Measurements from ENCODE around the gene MAPKBP1.

Gene MAPKBP1

GRCh38 chr15:41851755-41852370 lies 77.6 kb downstream of the MAPKBP1 start:
- H3K4me3 ChIP-seq (ENCODE audit: low read depth, low read length) = no peak overlapping the region
- peak overlapping the region; percentile 29; the same call in 1 of the 2 replicates for H3K27ac ChIP-seq (ENCODE audit: low read depth, low read length)
- peaks cover 24% of the 10 kb centered on the region for H3K36me3 ChIP-seq (ENCODE audit: control insufficient read depth, insufficient read depth, low read length)
- no peak overlapping the region for H3K9ac ChIP-seq (ENCODE audit: low read length)
- peaks cover 28% of the 10 kb centered on the region; the same call in 1 of the 2 replicates for H3K4me1 ChIP-seq (ENCODE audit: control insufficient read depth, insufficient read depth, low read length)
- H3K27me3 ChIP-seq (ENCODE audit: control insufficient read depth, insufficient read depth, low read length) = no peaks in the 10 kb centered on the region
- H3K9me3 ChIP-seq (ENCODE audit: control insufficient read depth, insufficient read depth, low read depth, low read length) = no peaks in the 10 kb centered on the region

GRCh38 chr15:41852736-41853590 lies 78.7 kb downstream of the MAPKBP1 start:
- Histone ChIP-seq H3K27ac (ENCODE audit: low read depth, low read length) (no peak overlapping the region), H3K4me1 (ENCODE audit: control insufficient read depth, insufficient read depth, low read length) (peaks cover 28% of the 10 kb centered on the region; the same call in 1 of the 2 replicates), H3K9me3 (ENCODE audit: control insufficient read depth, insufficient read depth, low read depth, low read length) (no peaks in the 10 kb centered on the region), H3K4me3 (ENCODE audit: low read depth, low read length) (no peak overlapping the region), H3K9ac (ENCODE audit: low read length) (no peak overlapping the region), H3K36me3 (ENCODE audit: control insufficient read depth, insufficient read depth, low read length) (peaks cover 13% of the 10 kb centered on the region), H3K27me3 (ENCODE audit: control insufficient read depth, insufficient read depth, low read length) (no peaks in the 10 kb centered on the region)

GRCh38 chr15:41853831-41854230 lies 79.5 kb downstream of the MAPKBP1 start:
- Histone ChIP-seq H3K4me1 (ENCODE audit: control insufficient read depth, insufficient read depth, low read length) (peaks cover 28% of the 10 kb centered on the region; the same call in 1 of the 2 replicates), H3K36me3 (ENCODE audit: control insufficient read depth, insufficient read depth, low read length) (peaks cover 5% of the 10 kb centered on the region; the same call in 1 of the 2 replicates), H3K9ac (ENCODE audit: low read length) (peak overlapping the region; percentile 6), H3K27ac (ENCODE audit: low read depth, low read length) (no peak overlapping the region), H3K4me3 (ENCODE audit: low read depth, low read length) (no peak overlapping the region), H3K27me3 (ENCODE audit: control insufficient read depth, insufficient read depth, low read length) (no peaks in the 10 kb centered on the region), H3K9me3 (ENCODE audit: control insufficient read depth, insufficient read depth, low read depth, low read length) (no peaks in the 10 kb centered on the region)

- H3K4me3 ChIP-seq (ENCODE audit: low read depth, low read length) = no peak overlapping the region
- no peaks in the 10 kb centered on the region for H3K27me3 ChIP-seq (ENCODE audit: control insufficient read depth, insufficient read depth, low read length)
- H3K9ac ChIP-seq (ENCODE audit: low read length) = no peak overlapping the region
- no peaks in the 10 kb centered on the region for H3K9me3 ChIP-seq (ENCODE audit: control insufficient read depth, insufficient read depth, low read depth, low read length)
- no peaks in the 10 kb centered on the region for H3K36me3 ChIP-seq (ENCODE audit: control insufficient read depth, insufficient read depth, low read length)
- H3K27ac ChIP-seq (ENCODE audit: low read depth, low read length) = no peak overlapping the region
- peaks cover 28% of the 10 kb centered on the region; the same call in 1 of the 2 replicates for H3K4me1 ChIP-seq (ENCODE audit: control insufficient read depth, insufficient read depth, low read length)
These were observed 80.2 kb downstream of the MAPKBP1 start for GRCh38 chr15:41854443-41854842.

GRCh38 chr15:41855261-41855961 lies 81.1 kb downstream of the MAPKBP1 start:
- peak overlapping the region; percentile 13 for H3K9ac ChIP-seq (ENCODE audit: low read length)
- H3K27me3 ChIP-seq (ENCODE audit: control insufficient read depth, insufficient read depth, low read length) = no peaks in the 10 kb centered on the region
- H3K9me3 ChIP-seq (ENCODE audit: control insufficient read depth, insufficient read depth, low read depth, low read length) = no peaks in the 10 kb centered on the region
- no peak overlapping the region for H3K4me3 ChIP-seq (ENCODE audit: low read depth, low read length)
- H3K4me1 ChIP-seq (ENCODE audit: control insufficient read depth, insufficient read depth, low read length) = peaks cover 28% of the 10 kb centered on the region; the same call in 1 of the 2 replicates
- H3K36me3 ChIP-seq (ENCODE audit: control insufficient read depth, insufficient read depth, low read length) = no peaks in the 10 kb centered on the region
- peak overlapping the region; percentile 49; the same call in 1 of the 2 replicates for H3K27ac ChIP-seq (ENCODE audit: low read depth, low read length)

- Histone ChIP-seq H3K4me3 (ENCODE audit: low read depth, low read length) (no peak overlapping the region), H3K27me3 (ENCODE audit: control insufficient read depth, insufficient read depth, low read length) (no peaks in the 10 kb centered on the region), H3K4me1 (ENCODE audit: control insufficient read depth, insufficient read depth, low read length) (peaks cover 28% of the 10 kb centered on the region; the same call in 1 of the 2 replicates), H3K9ac (ENCODE audit: low read length) (no peak overlapping the region), H3K27ac (ENCODE audit: low read depth, low read length) (no peak overlapping the region), H3K36me3 (ENCODE audit: control insufficient read depth, insufficient read depth, low read length) (no peaks in the 10 kb centered on the region), H3K9me3 (ENCODE audit: control insufficient read depth, insufficient read depth, low read depth, low read length) (no peaks in the 10 kb centered on the region)
These were observed 82.0 kb downstream of the MAPKBP1 start for GRCh38 chr15:41856262-41856661.

- H3K4me1 ChIP-seq (ENCODE audit: control insufficient read depth, insufficient read depth, low read length) = peaks cover 29% of the 10 kb centered on the region; the same call in 1 of the 2 replicates
- no peak overlapping the region for H3K27ac ChIP-seq (ENCODE audit: low read depth, low read length)
- no peak overlapping the region for H3K9ac ChIP-seq (ENCODE audit: low read length)
- H3K27me3 ChIP-seq (ENCODE audit: control insufficient read depth, insufficient read depth, low read length) = no peaks in the 10 kb centered on the region
- no peaks in the 10 kb centered on the region for H3K36me3 ChIP-seq (ENCODE audit: control insufficient read depth, insufficient read depth, low read length)
- H3K4me3 ChIP-seq (ENCODE audit: low read depth, low read length) = no peak overlapping the region
- H3K9me3 ChIP-seq (ENCODE audit: control insufficient read depth, insufficient read depth, low read depth, low read length) = no peaks in the 10 kb centered on the region
These were observed 82.4 kb downstream of the MAPKBP1 start for GRCh38 chr15:41856716-41857115.

- Histone ChIP-seq H3K36me3 (ENCODE audit: control insufficient read depth, insufficient read depth, low read length) (no peaks in the 10 kb centered on the region), H3K27me3 (ENCODE audit: control insufficient read depth, insufficient read depth, low read length) (no peaks in the 10 kb centered on the region), H3K4me1 (ENCODE audit: control insufficient read depth, insufficient read depth, low read length) (peaks cover 31% of the 10 kb centered on the region; the same call in 1 of the 2 replicates), H3K9me3 (ENCODE audit: control insufficient read depth, insufficient read depth, low read depth, low read length) (no peaks in the 10 kb centered on the region), H3K27ac (ENCODE audit: low read depth, low read length) (no peak overlapping the region), H3K4me3 (ENCODE audit: low read depth, low read length) (no peak overlapping the region), H3K9ac (ENCODE audit: low read length) (no peak overlapping the region)
These were observed 83.0 kb downstream of the MAPKBP1 start for GRCh38 chr15:41857316-41857715.

- H3K27me3 ChIP-seq (ENCODE audit: control insufficient read depth, insufficient read depth, low read length) = no peaks in the 10 kb centered on the region
- H3K36me3 ChIP-seq (ENCODE audit: control insufficient read depth, insufficient read depth, low read length) = no peaks in the 10 kb centered on the region
- peaks cover 28% of the 10 kb centered on the region for H3K4me1 ChIP-seq (ENCODE audit: control insufficient read depth, insufficient read depth, low read length)
- H3K27ac ChIP-seq (ENCODE audit: low read depth, low read length) = no peak overlapping the region
- no peaks in the 10 kb centered on the region for H3K9me3 ChIP-seq (ENCODE audit: control insufficient read depth, insufficient read depth, low read depth, low read length)
- H3K4me3 ChIP-seq (ENCODE audit: low read depth, low read length) = no peak overlapping the region
- no peak overlapping the region for H3K9ac ChIP-seq (ENCODE audit: low read length)
These were observed 84.5 kb downstream of the MAPKBP1 start for GRCh38 chr15:41858756-41859155.

- Histone ChIP-seq H3K27me3 (ENCODE audit: control insufficient read depth, insufficient read depth, low read length) (no peaks in the 10 kb centered on the region), H3K27ac (ENCODE audit: low read depth, low read length) (no peak overlapping the region), H3K9me3 (ENCODE audit: control insufficient read depth, insufficient read depth, low read depth, low read length) (no peaks in the 10 kb centered on the region), H3K4me1 (ENCODE audit: control insufficient read depth, insufficient read depth, low read length) (peaks cover 22% of the 10 kb centered on the region), H3K36me3 (ENCODE audit: control insufficient read depth, insufficient read depth, low read length) (no peaks in the 10 kb centered on the region), H3K9ac (ENCODE audit: low read length) (no peak overlapping the region), H3K4me3 (ENCODE audit: low read depth, low read length) (no peak overlapping the region)
These were observed 86.0 kb downstream of the MAPKBP1 start for GRCh38 chr15:41860049-41860828.

Data from HUES6 (cell line).